ENCODE data around the gene CDV3. TPM values are rescaled to one million over a fixed set of nuclear protein-coding genes. Genes with fewer than 3 reads are reported as not detected.

CDV3 gene
- polyA plus RNA-seq, 1 experiment: 54.9 TPM

DNA sequence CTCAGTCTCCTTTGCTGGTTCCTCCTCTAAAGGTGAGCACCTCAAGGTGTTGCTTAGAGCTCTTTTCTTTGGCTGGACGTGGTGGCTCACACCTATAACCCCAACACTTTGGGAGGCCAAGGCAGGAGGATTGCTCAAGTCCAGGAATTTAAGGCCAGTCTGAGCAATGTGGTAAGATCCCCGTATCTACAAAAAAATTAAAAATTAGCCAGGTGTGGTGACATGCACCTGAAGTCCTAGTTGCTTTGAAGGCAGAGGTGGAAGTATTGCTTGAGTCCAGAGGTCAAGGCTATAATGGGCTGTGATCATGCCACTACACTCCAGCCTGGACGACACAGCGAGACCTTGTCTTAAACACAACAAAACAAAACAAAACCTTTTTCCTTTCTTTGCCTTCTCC lies 60.0 kb downstream of the CDV3 start:
- CTCF ChIA-PET: no interaction called here

More for the DNA sequence above, 60.0 kb downstream of the CDV3 start:
- POLR2A ChIA-PET: no interaction called here
- TF ChIP-seq CTCF (IDR thresholded peaks at IDR 0.05; ENCODE audit: insufficient read depth, low read depth, low read length): no peak
- H3K4me3 ChIP-seq (ENCODE audit: low read depth, low read length): no peak overlapping the region
- DNase-seq (ENCODE audit: low read depth): no peak
- H3K27me3 ChIP-seq (ENCODE audit: control insufficient read depth, insufficient read depth, low read length): no peaks in the 10 kb centered on the region
- peaks cover 6% of the 10 kb centered on the region for H3K36me3 ChIP-seq (ENCODE audit: control insufficient read depth, insufficient read depth, low read length)

Small RNA genes within 50 kb of the gene (small RNA-seq; reads per million reads assigned to genes)
- gene AC022296.2 (ENCODE audit: insufficient read length, low read depth, low replicate concordance): not detected
- gene RF00438 (ENCODE audit: insufficient read length, low read depth, low replicate concordance): not detected

Other genes starting within 250 kb of the CDV3 start
- not detected in 2 replicates for gene BFSP2, start 173.6 kb upstream of the CDV3 start, polyA plus RNA-seq (2011; rRNA removed)
- 18.9 and 22.1 TPM in 2 replicates for gene TOPBP1, start 88.3 kb downstream of the CDV3 start, polyA plus RNA-seq (2011; rRNA removed)
- 0.15 and 0.36 TPM in 2 replicates for gene TF, start 172.7 kb downstream of the CDV3 start, polyA plus RNA-seq (2011; rRNA removed)
- gene SRPRB, start 232.1 kb downstream of the CDV3 start, polyA plus RNA-seq (2011; rRNA removed): 36.0 and 71.7 TPM in 2 replicates

All from BJ (cell line).